Measurements from ENCODE around the gene RBM47.

The RBM47 gene

GRCh38 chr4:40586729-40587128 lies 42.9 kb downstream of the RBM47 start:
- no peak for DNase-seq (ENCODE audit: low read depth in 2 of 2)

DNA sequence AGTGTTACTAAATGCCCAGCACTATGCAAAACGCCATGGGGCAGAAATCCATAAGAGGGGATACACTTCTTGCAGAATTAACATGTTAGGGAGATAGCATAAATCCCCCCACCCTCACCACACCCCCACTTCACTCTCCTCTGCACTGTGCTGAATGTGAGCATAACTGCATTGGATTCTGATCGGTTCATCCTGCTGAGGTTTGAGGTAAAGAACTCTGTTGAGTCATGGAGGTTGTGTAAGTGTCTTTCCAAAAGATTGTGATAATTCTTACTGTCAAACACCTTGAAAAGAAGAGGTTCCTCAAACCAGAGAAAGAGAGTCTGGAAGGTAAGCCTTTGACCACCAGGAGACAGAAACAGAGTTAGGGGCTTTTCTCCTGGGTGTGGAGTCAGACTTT lies 43.6 kb downstream of the RBM47 start:
- DNase-seq (ENCODE audit: low read depth in 2 of 2) = no peak

GRCh38 chr4:40585201-40585799 lies 44.4 kb downstream of the RBM47 start:
- DNase-seq (ENCODE audit: low read depth in 2 of 2) = no peak

DNA sequence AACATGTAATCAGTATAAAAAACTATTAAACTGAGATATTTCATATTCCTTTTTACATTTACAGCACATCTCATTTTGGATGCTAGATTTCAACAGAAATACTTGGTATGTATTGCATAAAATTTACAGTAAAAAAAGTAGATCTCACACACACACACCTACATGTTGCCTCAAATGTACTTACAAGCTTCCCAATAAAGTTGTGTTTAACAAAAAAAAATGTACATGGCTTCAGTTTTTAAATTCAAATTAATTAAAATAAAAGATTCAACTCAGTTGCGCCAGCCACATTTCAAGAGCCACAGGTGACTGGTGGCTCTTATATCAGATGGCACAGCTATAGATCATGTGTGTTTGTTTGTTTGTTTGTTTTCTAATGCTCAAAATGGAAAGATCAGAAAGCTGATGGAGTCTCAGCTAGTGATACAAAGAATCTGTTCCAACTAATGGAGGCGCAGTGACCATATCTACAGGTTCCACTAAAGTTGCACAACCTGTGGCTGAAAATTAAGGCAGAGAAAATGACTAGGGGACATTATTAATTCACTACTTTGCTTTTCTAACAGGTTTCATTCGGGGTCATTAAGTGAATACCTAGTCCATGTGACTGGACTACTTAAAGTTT lies 45.0 kb downstream of the RBM47 start:
- no peak for DNase-seq (ENCODE audit: low read depth in 2 of 2)

DNA sequence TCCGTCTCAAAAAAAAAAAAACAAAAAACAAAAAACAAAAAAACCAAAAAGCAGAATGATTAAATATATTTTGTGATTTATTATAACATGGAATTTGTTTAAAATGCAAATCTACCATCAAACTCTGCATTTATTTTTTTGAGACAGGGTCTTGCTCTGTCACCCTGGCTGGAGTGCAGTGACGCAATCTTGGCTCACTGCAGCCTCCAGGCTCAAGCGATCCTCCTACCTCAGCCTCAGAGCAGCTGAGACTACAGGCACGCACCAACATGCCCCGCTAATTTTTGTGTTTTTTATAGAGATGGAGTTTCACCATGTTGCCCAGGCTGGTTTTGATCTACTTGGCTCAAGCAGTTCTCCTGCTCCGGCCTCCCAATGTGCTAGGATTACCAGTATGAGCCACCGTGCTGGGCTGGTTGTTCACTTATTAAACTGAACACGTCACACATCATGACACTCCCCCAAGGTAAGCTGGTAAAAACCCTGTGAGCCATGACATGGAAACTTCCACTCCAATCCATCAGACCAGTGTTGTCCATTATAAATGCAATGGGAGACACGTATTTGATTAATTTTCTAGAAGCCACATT lies 45.7 kb downstream of the RBM47 start:
- DNase-seq (ENCODE audit: low read depth in 2 of 2) = no peak

GRCh38 chr4:40582413-40582812 lies 47.3 kb downstream of the RBM47 start:
- DNase-seq (ENCODE audit: low read depth in 2 of 2) = no peak

GRCh38 chr4:40581254-40582140 lies 48.2 kb downstream of the RBM47 start:
- no peak for DNase-seq (ENCODE audit: low read depth in 2 of 2)

- no peak for DNase-seq (ENCODE audit: low read depth in 2 of 2)
These were observed 49.7 kb downstream of the RBM47 start for GRCh38 chr4:40579983-40580382.

GRCh38 chr4:40577588-40578253 lies 51.9 kb downstream of the RBM47 start:
- no peak for DNase-seq (ENCODE audit: low read depth in 2 of 2)

DNA sequence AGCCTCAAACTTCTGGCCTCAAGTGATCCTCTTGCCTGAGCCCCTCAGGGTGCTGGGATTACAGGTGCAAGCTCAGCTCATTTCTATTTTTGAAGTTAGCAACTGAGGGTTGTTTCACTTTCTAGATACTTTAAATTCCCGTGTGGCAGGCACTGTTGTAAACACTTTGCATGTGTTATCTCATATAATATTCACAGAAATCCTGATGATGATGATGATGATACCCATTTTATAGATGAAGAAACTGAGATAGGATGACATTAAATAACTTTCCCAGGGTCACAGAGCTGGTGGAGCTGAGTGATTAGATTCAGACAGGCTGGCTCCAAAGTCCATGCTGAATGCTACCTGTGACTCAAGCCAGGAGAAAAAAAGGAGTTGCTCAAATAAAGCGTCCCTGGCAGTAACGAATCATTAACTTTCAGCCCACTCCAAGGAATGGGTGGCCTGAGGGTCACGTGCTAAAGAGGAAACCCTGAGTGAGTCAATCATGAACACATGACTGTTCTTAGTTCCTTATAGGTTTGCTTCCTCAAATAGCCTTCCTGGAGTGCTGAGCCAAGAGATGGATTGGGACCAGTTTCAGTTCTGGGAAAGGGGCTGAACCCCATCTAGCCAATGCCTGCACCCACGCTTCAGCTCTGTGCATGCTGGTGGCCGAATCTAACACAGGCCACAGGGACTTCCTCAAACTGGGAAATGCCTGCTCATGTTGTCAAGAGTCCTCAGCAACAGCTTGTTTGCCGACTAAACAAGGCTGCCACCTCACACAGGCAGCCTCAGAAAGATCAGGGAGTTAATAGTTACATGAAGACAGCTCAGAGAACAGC lies 52.8 kb downstream of the RBM47 start:
- DNase-seq (ENCODE audit: low read depth in 2 of 2) = no peak

GRCh38 chr4:40575846-40576245 lies 53.8 kb downstream of the RBM47 start:
- no peak for DNase-seq (ENCODE audit: low read depth in 2 of 2)

DNA sequence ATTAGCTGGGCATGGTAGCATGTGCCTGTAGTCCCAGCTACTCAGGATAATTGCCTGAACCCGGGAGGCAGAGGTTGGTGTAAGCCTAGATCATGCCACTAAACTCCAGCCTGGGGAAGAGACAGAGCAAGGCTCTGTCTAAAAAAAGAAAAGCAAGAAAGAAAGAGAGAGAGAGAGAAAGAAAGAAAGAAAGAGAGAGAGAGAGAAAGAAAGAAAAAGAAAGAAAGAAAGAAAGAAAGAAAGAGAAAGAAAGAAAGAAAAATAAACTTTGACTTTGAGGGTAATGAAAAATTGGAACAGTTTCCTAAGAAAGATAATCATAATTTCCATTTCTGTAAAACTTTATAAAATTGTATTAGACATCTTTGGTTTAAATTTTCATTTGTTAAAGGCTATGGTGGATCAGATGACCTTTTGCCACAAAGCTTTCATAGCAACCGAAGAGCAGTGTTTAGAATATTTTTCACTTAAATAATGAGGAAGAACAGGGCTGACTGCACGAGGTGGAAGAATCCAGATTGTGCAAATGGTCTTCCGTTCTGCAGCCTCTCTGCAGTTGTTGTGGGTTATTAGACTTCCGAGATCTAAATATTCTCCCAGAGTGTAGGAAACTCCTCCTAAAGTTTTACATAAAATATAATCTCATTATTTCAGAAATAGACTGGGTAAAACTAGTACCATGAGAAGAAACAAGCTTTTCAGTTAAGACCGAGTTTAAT lies 55.9 kb downstream of the RBM47 start:
- no peak for DNase-seq (ENCODE audit: low read depth in 2 of 2)

DNA sequence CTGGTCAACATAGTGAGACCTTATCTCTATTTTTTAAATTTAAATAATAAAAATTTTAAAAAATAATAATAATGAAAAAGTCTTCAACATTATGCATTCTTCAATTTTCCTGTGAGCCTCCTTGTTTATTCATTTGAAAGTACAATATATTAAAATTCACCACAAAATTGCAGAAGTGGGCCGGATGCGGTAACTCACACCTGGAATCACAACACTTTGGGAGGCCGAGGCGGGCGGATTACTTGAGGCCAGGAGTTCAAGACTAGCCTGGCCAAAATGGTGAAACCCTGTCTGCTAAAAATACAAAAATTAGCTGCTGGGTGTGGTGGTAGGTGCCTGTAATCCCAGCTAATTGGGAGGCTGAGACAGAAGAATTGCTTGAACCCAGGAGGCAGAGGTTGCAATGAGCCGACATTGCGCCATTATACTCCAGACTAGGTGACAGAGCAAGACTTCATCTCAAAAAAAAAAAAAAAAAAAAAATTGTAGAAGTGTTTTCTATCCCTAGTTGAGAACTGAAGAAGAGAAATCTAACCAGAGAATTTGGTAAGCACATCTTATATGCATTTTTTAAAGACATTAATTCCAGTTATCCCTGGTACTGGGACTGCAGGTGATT lies 56.9 kb downstream of the RBM47 start:
- DNase-seq (ENCODE audit: low read depth in 2 of 2) = no peak

DNA sequence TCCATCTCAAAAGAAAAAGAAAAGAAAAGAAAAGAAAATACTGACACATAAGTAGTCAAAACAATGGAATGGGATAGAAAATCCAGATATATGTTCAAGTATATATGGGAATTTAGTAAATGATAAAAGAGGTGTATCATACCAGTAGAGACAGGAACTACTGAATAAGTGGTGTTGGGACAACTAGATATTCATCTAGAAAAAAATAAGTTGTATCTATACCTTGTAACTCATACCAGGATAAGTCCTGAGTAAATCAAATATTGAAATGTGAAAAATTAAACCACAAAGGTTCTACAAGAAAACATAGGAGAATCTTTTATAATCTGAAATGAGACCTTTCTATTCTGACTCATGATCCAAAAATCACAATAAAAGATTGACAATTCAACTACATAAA lies 58.5 kb downstream of the RBM47 start:
- no peak for DNase-seq (ENCODE audit: low read depth in 2 of 2)

- no peak for DNase-seq (ENCODE audit: low read depth in 2 of 2)
These were observed 59.2 kb downstream of the RBM47 start for GRCh38 chr4:40570348-40571077.

DNA sequence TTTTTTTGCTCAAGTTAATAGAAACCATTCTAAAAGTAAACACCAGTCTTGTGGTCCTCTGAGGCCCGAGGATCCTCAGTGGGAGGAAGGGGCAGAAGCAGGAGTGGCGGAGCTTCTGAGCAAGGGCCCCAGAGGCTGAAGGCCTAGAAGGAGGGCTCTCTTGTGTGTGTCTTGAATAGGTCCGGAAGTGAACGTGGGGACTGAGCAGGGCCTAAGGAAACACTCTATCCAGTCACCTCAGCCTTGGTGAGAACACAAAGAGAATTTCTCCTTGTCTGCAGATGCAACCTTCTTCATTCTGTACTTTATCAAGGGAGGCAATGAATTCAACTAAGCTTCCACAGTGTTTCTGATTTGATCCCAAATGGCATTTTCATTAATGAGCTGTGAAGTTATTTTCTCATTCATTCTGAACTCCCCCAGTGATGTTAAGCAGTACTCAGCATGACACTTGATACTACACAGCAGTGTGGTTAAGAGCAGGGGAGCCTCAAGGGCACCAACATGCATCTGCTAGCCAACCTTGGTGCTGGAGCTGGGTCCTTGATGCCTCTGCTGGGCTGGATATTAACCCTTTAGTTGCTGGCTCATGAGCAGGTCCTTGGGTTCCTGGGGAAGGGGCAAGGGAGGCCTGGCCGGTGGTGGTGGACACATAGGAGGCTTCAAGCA lies 64.7 kb downstream of the RBM47 start:
- no peak for DNase-seq (ENCODE audit: low read depth in 2 of 2)

GRCh38 chr4:40564004-40564403 lies 65.7 kb downstream of the RBM47 start:
- no peak for DNase-seq (ENCODE audit: low read depth in 2 of 2)

- DNase-seq (ENCODE audit: low read depth in 2 of 2) = no peak
These were observed 66.3 kb downstream of the RBM47 start for GRCh38 chr4:40563401-40563800.

- DNase-seq (ENCODE audit: low read depth in 2 of 2) = no peak
These were observed 67.0 kb downstream of the RBM47 start for GRCh38 chr4:40562681-40563080.

Measured in stimulated activated CD4-positive, alpha-beta T cell treated with anti-CD3 and anti-CD28 coated beads, Interleukin-15, amount 100 ng/mL, for 48 hours (primary cell).